Measurements from ENCODE around the gene TMIGD3.

- TF ChIP-seq, protein P1, sequence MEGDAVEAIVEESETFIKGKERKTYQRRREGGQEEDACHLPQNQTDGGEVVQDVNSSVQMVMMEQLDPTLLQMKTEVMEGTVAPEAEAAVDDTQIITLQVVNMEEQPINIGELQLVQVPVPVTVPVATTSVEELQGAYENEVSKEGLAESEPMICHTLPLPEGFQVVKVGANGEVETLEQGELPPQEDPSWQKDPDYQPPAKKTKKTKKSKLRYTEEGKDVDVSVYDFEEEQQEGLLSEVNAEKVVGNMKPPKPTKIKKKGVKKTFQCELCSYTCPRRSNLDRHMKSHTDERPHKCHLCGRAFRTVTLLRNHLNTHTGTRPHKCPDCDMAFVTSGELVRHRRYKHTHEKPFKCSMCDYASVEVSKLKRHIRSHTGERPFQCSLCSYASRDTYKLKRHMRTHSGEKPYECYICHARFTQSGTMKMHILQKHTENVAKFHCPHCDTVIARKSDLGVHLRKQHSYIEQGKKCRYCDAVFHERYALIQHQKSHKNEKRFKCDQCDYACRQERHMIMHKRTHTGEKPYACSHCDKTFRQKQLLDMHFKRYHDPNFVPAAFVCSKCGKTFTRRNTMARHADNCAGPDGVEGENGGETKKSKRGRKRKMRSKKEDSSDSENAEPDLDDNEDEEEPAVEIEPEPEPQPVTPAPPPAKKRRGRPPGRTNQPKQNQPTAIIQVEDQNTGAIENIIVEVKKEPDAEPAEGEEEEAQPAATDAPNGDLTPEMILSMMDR (IDR thresholded peaks at IDR 0.05), result no peak
- no peak for TF ChIP-seq POLR2A (IDR thresholded peaks at IDR 0.05)
These were observed 35.3 kb downstream of the TMIGD3 start for GRCh38 chr1:111467865-111468716.

All from right lobe of liver (tissue), 4 donors.